ENCODE results near the gene CILP.

The CILP gene

DNA sequence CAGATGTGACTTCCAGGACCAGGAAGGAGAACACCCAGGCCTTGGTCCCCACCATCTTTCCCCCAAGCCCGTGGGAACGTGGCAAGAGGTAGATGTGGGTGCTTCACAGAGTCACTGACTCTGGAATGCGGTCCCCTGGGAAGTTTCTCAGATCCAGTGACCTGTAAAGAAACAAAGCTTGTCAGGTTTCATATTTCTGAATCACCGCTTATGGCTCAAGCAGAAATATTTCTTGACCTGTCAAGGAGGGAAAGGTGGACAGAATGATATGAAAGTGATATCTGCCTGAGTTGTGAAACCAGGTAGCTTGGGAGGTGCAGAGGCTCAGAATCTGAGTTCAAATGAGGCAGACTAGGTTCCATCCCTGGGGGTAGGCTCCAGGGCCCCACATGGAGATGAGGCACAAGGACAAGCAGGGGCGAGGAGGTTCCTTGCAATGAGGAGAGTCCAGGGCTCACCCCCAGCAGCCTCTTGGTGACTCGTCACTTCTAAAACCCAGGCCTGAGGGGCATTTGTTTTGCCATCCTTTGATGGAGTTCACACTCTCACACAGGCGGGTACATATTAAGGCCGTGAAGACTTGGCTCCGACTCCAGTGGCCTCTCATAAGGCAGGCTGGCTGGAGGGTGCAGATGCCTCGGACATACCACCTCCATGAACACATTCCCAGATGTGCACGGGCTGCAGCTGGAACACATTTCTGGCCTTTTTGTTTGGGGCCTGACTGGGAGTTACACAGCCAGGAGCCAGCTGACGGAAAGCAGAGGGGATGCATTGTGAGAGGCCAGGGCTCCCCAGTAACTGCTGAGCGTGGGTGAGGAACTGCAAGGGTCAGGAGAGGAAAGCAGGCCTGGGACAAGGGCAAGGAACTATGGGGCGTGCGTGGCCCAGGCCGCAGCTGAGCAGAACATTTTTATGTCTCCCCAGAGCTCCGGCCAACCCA is 1.3 kb downstream of the CILP start:
- Histone ChIP-seq H3K9ac (no peak overlapping the region), H3K4me2 (no peak overlapping the region)

DNA sequence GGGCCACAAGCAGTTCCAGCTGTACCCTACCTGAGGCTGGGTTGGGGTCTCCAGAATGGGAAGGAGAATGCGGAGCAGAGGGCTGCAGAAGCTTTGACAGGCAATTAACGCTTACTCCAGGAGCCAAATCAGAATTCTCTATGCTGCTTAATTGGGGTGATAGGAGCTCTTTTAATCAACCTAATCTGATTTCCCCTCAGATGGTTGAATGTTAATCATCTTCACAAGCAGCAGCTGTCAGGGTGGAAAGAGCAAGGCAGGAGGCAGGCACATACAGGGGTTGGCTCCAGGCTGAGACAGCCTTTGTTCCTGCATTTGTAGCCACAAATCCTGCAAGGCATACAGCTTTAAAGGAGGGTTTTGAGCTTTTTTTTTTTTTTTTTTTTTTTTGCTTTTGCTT is 2.6 kb downstream of the CILP start:
- Histone ChIP-seq H3K27ac (no peak overlapping the region), H3K79me2 (ENCODE audit: insufficient read depth, low read depth) (no peaks in the 10 kb centered on the region), H3K9ac (no peak overlapping the region), H3K36me3 (ENCODE audit: insufficient read depth) (no peaks in the 10 kb centered on the region), H3K4me2 (no peak overlapping the region), H3K27me3 (ENCODE audit: insufficient read depth, low read depth) (no peaks in the 10 kb centered on the region), H3K4me1 (ENCODE audit: low read depth, poor library complexity, severe bottlenecking) (no peaks in the 10 kb centered on the region), H4K20me1 (ENCODE audit: insufficient read depth) (no peaks in the 10 kb centered on the region), H3K4me3 (IDR thresholded peaks at IDR 0.05; ENCODE audit: insufficient read depth, low read depth, low read length) (no peak overlapping the region), H2AFZ (ENCODE audit: low read depth) (no peak overlapping the region)
- TF ChIP-seq, protein P1, sequence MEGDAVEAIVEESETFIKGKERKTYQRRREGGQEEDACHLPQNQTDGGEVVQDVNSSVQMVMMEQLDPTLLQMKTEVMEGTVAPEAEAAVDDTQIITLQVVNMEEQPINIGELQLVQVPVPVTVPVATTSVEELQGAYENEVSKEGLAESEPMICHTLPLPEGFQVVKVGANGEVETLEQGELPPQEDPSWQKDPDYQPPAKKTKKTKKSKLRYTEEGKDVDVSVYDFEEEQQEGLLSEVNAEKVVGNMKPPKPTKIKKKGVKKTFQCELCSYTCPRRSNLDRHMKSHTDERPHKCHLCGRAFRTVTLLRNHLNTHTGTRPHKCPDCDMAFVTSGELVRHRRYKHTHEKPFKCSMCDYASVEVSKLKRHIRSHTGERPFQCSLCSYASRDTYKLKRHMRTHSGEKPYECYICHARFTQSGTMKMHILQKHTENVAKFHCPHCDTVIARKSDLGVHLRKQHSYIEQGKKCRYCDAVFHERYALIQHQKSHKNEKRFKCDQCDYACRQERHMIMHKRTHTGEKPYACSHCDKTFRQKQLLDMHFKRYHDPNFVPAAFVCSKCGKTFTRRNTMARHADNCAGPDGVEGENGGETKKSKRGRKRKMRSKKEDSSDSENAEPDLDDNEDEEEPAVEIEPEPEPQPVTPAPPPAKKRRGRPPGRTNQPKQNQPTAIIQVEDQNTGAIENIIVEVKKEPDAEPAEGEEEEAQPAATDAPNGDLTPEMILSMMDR (conservative IDR thresholded peaks at IDR 0.05; ENCODE audit: low read depth, low read length): no peak

More for the DNA sequence above, 1.3 kb downstream of the CILP start:
- Histone ChIP-seq H3K4me1 (ENCODE audit: low read depth, poor library complexity, severe bottlenecking) (no peaks in the 10 kb centered on the region), H3K4me3 (IDR thresholded peaks at IDR 0.05; ENCODE audit: insufficient read depth, low read depth, low read length) (no peak overlapping the region), H3K27me3 (ENCODE audit: insufficient read depth, low read depth) (no peaks in the 10 kb centered on the region), H3K36me3 (ENCODE audit: insufficient read depth) (no peaks in the 10 kb centered on the region), H2AFZ (ENCODE audit: low read depth) (no peak overlapping the region), H3K79me2 (ENCODE audit: insufficient read depth, low read depth) (no peaks in the 10 kb centered on the region), H4K20me1 (ENCODE audit: insufficient read depth) (no peaks in the 10 kb centered on the region), H3K27ac (no peak overlapping the region)
- TF ChIP-seq, protein P1 (conservative IDR thresholded peaks at IDR 0.05; ENCODE audit: low read depth, low read length): no peak

DNA sequence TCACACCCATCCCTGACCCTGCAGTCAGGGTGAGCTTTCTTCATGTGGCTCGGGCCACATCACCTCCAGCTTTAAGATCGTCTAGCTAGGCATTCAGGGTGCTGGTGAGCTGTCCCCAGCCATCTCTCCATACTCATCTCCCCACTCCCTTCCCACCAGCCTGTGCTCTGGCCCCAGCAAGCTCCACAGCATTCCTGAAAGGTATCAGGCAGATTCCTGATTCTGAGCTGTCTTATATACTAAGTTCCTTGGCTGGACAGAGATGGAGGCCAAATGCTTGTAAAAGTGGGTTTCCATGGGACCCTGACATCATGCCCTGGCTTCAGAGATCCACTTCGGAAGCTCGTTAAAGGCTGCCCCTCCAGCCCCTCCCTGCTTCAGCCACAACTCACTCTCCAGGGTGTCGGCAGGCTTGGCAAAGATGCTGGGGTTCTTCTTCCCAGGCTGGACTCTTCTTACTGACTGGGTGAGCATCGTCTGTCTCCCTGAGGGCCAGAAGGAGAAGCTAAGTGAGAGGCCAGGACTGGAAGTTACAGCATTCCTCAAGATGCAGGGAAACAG is 3.9 kb downstream of the CILP start:
- H3K4me1 ChIP-seq (ENCODE audit: low read depth, poor library complexity, severe bottlenecking): no peaks in the 10 kb centered on the region
- no peak overlapping the region for H3K4me3 ChIP-seq (IDR thresholded peaks at IDR 0.05; ENCODE audit: insufficient read depth, low read depth, low read length)
- no peaks in the 10 kb centered on the region for H3K27me3 ChIP-seq (ENCODE audit: insufficient read depth, low read depth)
- no peak overlapping the region for H3K4me2 ChIP-seq
- H3K36me3 ChIP-seq (ENCODE audit: insufficient read depth): no peaks in the 10 kb centered on the region
- H3K27ac ChIP-seq: no peak overlapping the region
- H3K79me2 ChIP-seq (ENCODE audit: insufficient read depth, low read depth): no peaks in the 10 kb centered on the region
- no peaks in the 10 kb centered on the region for H4K20me1 ChIP-seq (ENCODE audit: insufficient read depth)
- TF ChIP-seq, protein P1 (conservative IDR thresholded peaks at IDR 0.05; ENCODE audit: low read depth, low read length): no peak
- no peak overlapping the region for H2AFZ ChIP-seq (ENCODE audit: low read depth)
- no peak overlapping the region for H3K9ac ChIP-seq

DNA sequence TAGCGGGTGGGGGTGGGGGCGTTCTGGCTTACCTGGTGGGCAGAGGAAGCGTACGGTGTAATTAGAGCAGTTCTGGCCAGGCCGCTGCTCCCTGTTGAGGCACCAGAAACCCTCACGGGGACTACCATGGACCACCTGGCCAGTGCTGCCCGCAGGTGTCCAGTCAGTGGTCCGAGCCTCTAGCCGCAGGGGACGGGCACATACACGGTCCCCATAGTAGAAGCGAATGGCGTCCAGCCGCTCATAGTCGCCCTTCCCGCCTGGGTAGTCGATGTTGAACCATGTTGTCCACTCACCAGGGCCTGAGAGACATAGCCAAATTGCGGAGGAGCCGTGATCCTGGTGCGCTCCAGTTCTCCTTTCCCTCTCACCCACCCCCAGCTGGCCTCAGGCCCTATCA is 4.5 kb downstream of the CILP start:
- Histone ChIP-seq H3K79me2 (ENCODE audit: insufficient read depth, low read depth) (no peaks in the 10 kb centered on the region), H3K27me3 (ENCODE audit: insufficient read depth, low read depth) (no peaks in the 10 kb centered on the region), H3K4me1 (ENCODE audit: low read depth, poor library complexity, severe bottlenecking) (no peaks in the 10 kb centered on the region), H3K4me2 (no peak overlapping the region), H3K27ac (no peak overlapping the region), H3K36me3 (ENCODE audit: insufficient read depth) (no peaks in the 10 kb centered on the region), H4K20me1 (ENCODE audit: insufficient read depth) (no peaks in the 10 kb centered on the region), H3K9ac (no peak overlapping the region), H2AFZ (ENCODE audit: low read depth) (no peak overlapping the region), H3K4me3 (IDR thresholded peaks at IDR 0.05; ENCODE audit: insufficient read depth, low read depth, low read length) (no peak overlapping the region)
- TF ChIP-seq, protein P1 (conservative IDR thresholded peaks at IDR 0.05; ENCODE audit: low read depth, low read length): no peak

Data from KMS-11 (cell line).